PFSK-1 (cell line): Measurements from ENCODE around the gene ZNF512B.

Source experiments
- FOXP2 ChIP-seq: optimal IDR thresholded peaks from 2 replicates; pipeline ENCODE3; 2011; ENCODE audit warnings: borderline replicate concordance, control low read depth, inconsistent platforms; ENCODE audit not compliant: insufficient read depth; ENCODE audit errors: extremely low read length, extremely low read depth
- POLR2AphosphoS5 ChIP-seq: IDR thresholded peaks from 2 replicates; pipeline ENCODE4 v1.6.1; 2012; ENCODE audit warnings: low read depth, mild to moderate bottlenecking, control low read depth, low read length, moderate library complexity
- REST ChIP-seq, 2 experiments: IDR thresholded peaks; 2 replicates each; pipeline versions ENCODE4 v1.6.1 to v1.8.0; 2011 to 2012; ENCODE audit warnings: low read depth in 2 of 2, low read length in 2 of 2, control low read depth in 1 of 2, inconsistent platforms in 1 of 2, mild to moderate bottlenecking in 1 of 2, moderate library complexity in 1 of 2; ENCODE audit not compliant: insufficient read depth in 1 of 2
- SIN3A ChIP-seq: IDR thresholded peaks from 2 replicates; pipeline ENCODE4 v1.6.1; 2012; ENCODE audit warnings: mild to moderate bottlenecking, low read length, moderate library complexity, borderline replicate concordance; ENCODE audit not compliant: insufficient read depth
- TAF1 ChIP-seq: IDR thresholded peaks from 2 replicates; pipeline ENCODE4 v1.6.1; 2012; ENCODE audit warnings: low read length, control low read depth, borderline replicate concordance; ENCODE audit not compliant: insufficient read depth

ZNF512B gene

GRCh38 chr20:63919130-63919529 is 50.6 kb downstream of the ZNF512B start:
- TF ChIP-seq FOXP2 = no peak
- no peak for TF ChIP-seq REST (IDR thresholded peaks at IDR 0.05; ENCODE audit: insufficient read depth in 1 of 2, low read depth in 2 of 2, low read length in 2 of 2)
- TF ChIP-seq POLR2AphosphoS5 = no peak
- no peak for TF ChIP-seq SIN3A
- TF ChIP-seq TAF1 = no peak

- TF ChIP-seq TAF1 (no peak), REST (IDR thresholded peaks at IDR 0.05; ENCODE audit: insufficient read depth in 1 of 2, low read depth in 2 of 2, low read length in 2 of 2) (no peak), FOXP2 (no peak), POLR2AphosphoS5 (no peak), SIN3A (no peak)
Measured at GRCh38 chr20:63917811-63918210, 51.9 kb downstream of the ZNF512B start.

- TF ChIP-seq FOXP2 (no peak), POLR2AphosphoS5 (no peak), SIN3A (no peak), REST (IDR thresholded peaks at IDR 0.05; ENCODE audit: insufficient read depth in 1 of 2, low read depth in 2 of 2, low read length in 2 of 2) (no peak), TAF1 (no peak)
Measured at GRCh38 chr20:63915471-63915870, 54.3 kb downstream of the ZNF512B start.

GRCh38 chr20:63913768-63914167 is 56.0 kb downstream of the ZNF512B start:
- TF ChIP-seq REST (IDR thresholded peaks at IDR 0.05; ENCODE audit: insufficient read depth in 1 of 2, low read depth in 2 of 2, low read length in 2 of 2) (no peak), SIN3A (no peak), FOXP2 (no peak), POLR2AphosphoS5 (no peak), TAF1 (no peak)

- TF ChIP-seq SIN3A = no peak
- no peak for TF ChIP-seq FOXP2
- TF ChIP-seq POLR2AphosphoS5 = no peak
- no peak for TF ChIP-seq TAF1
- no peak for TF ChIP-seq REST (IDR thresholded peaks at IDR 0.05; ENCODE audit: insufficient read depth in 1 of 2, low read depth in 2 of 2, low read length in 2 of 2)
Measured at GRCh38 chr20:63911176-63911575, 58.6 kb downstream of the ZNF512B start.
